ENCODE measurements around the gene KIZ. TPM values are rescaled to one million over a fixed set of nuclear protein-coding genes. Genes with fewer than 3 reads are reported as not detected.

The KIZ gene
- total RNA-seq, 1 experiment from 2014 or later: 9.1 TPM

- Histone ChIP-seq H3K9me3 (ENCODE audit: low read depth, low read length, poor library complexity, severe bottlenecking) (no peaks in the 10 kb centered on the region), H3K4me1 (ENCODE audit: insufficient read depth, low read length, poor library complexity, severe bottlenecking) (no peaks in the 10 kb centered on the region), H3K4me3 (ENCODE audit: low read depth, low read length, poor library complexity, severe bottlenecking) (no peak overlapping the region), H3K27ac (ENCODE audit: low read depth, low read length, poor library complexity, severe bottlenecking) (no peak overlapping the region), H3K27me3 (replicated peaks; ENCODE audit: insufficient read depth, low read depth, low read length, poor library complexity) (no peaks in the 10 kb centered on the region), H3K36me3 (ENCODE audit: insufficient read depth, low read length, poor library complexity, severe bottlenecking) (no peaks in the 10 kb centered on the region)
- intact Hi-C loops (cut with micrococcal nuclease; ENCODE audit: unreplicated experiment): no loop called here
- ChIA-PET POLR2A (ENCODE audit: low non-redundant PET) (no interaction called here), CTCF (no interaction called here)
- BruUV-seq (replicated peaks): no TSS peak
- DNase-seq (ENCODE audit: low spot score): no peak
- TF ChIP-seq CTCF (conservative IDR thresholded peaks at IDR 0.05; ENCODE audit: low read depth, low read length) (no peak), EZH2 (IDR thresholded peaks at IDR 0.05; ENCODE audit: borderline replicate concordance, low read depth, low read length, poor library complexity, severe bottlenecking) (no peak)
Measured at GRCh38 chr20:21273755-21274386, 148.0 kb downstream of the KIZ start.

DNA sequence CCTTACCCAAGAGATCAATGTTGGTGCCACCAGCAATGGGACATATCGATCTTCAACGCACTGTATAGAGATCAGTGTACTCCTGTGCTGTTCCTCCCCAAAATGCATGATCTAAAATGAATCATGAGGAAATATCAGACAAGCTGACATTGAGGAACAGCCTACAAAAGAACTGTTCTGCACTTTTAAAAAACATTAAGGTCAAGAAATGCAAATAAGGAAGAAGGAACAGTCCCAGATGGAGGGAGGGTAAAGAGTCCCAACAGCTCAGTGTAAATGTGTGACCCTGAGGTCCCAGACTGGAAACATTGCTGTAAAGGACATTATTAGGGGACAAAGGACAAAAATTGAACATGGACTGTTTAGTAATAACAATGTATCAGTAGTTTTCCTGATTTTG lies 152.9 kb downstream of the KIZ start:
- no peaks in the 10 kb centered on the region for H3K36me3 ChIP-seq (ENCODE audit: insufficient read depth, low read length, poor library complexity, severe bottlenecking)
- H3K4me1 ChIP-seq (ENCODE audit: insufficient read depth, low read length, poor library complexity, severe bottlenecking): no peaks in the 10 kb centered on the region
- POLR2A ChIA-PET (ENCODE audit: low non-redundant PET): no interaction called here
- DNase-seq (ENCODE audit: low spot score): no peak
- H3K4me3 ChIP-seq (ENCODE audit: low read depth, low read length, poor library complexity, severe bottlenecking): no peak overlapping the region
- intact Hi-C loops (cut with micrococcal nuclease; ENCODE audit: unreplicated experiment): no loop called here
- no peak overlapping the region for H3K27ac ChIP-seq (ENCODE audit: low read depth, low read length, poor library complexity, severe bottlenecking)
- no TSS peak for BruUV-seq (replicated peaks)
- CTCF ChIA-PET: no interaction called here
- no peak for TF ChIP-seq CTCF (conservative IDR thresholded peaks at IDR 0.05; ENCODE audit: low read depth, low read length)
- TF ChIP-seq EZH2 (IDR thresholded peaks at IDR 0.05; ENCODE audit: borderline replicate concordance, low read depth, low read length, poor library complexity, severe bottlenecking): no peak
- no peaks in the 10 kb centered on the region for H3K27me3 ChIP-seq (replicated peaks; ENCODE audit: insufficient read depth, low read depth, low read length, poor library complexity)
- H3K9me3 ChIP-seq (ENCODE audit: low read depth, low read length, poor library complexity, severe bottlenecking): no peaks in the 10 kb centered on the region

DNA sequence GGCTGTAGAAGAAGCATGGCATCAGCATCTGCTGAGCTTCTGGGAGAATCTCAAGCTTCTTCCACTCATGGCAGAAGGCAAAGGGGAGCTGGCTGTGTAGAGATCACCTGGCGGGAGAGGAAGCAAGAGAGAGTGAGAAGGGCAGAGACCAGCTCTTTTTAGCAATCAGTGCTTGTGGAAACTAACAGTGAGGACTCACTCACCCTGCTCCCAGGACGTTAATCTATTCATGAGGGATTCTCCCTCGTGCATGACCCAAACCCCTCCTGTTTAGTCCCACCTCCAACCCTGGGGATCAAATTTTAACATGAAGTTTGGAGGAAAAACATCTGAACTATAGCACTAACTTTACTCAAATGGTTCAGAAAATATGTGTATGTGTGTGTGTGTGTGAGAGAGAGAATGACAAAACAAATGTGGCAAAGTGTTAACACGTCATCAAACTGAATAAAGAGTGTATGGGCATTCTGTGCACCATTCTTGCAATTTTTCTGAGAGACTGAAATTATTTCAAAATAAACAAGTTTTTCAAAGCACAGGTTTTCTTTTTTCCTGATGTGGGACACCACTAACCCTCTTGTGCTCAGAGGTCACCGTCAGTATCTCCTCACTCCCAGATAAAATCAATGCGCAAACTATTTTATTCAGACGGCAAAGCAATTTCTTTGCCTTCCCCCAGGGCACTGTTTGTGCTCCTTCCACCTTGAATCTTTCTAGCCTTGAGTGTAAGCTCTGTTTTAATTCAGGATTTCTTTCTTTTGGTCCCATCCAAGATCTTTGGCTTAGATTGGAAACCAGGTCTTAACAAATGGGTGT lies 154.0 kb downstream of the KIZ start:
- no TSS peak for BruUV-seq (replicated peaks)
- no peaks in the 10 kb centered on the region for H3K36me3 ChIP-seq (ENCODE audit: insufficient read depth, low read length, poor library complexity, severe bottlenecking)
- ChIA-PET CTCF (no interaction called here), POLR2A (ENCODE audit: low non-redundant PET) (no interaction called here)
- no peaks in the 10 kb centered on the region for H3K27me3 ChIP-seq (replicated peaks; ENCODE audit: insufficient read depth, low read depth, low read length, poor library complexity)
- no peaks in the 10 kb centered on the region for H3K9me3 ChIP-seq (ENCODE audit: low read depth, low read length, poor library complexity, severe bottlenecking)
- H3K4me1 ChIP-seq (ENCODE audit: insufficient read depth, low read length, poor library complexity, severe bottlenecking): no peaks in the 10 kb centered on the region
- TF ChIP-seq EZH2 (IDR thresholded peaks at IDR 0.05; ENCODE audit: borderline replicate concordance, low read depth, low read length, poor library complexity, severe bottlenecking) (no peak), CTCF (conservative IDR thresholded peaks at IDR 0.05; ENCODE audit: low read depth, low read length) (no peak)
- intact Hi-C loops (cut with micrococcal nuclease; ENCODE audit: unreplicated experiment): no loop called here
- no peak for DNase-seq (ENCODE audit: low spot score)
- no peak overlapping the region for H3K27ac ChIP-seq (ENCODE audit: low read depth, low read length, poor library complexity, severe bottlenecking)
- H3K4me3 ChIP-seq (ENCODE audit: low read depth, low read length, poor library complexity, severe bottlenecking): no peak overlapping the region

Measured in A673 (cell line).